GM12878 (cell line): ENCODE results near the gene SHROOM2.

Experiments used
- CREB1 ChIP-seq: IDR thresholded peaks from 2 replicates; pipeline ENCODE4 v1.6.1; 2012; ENCODE audit warnings: low read depth, mild to moderate bottlenecking, inconsistent platforms
- CTCF ChIP-seq, 3 experiments: IDR thresholded peaks in 2 of 3; conservative IDR thresholded peaks in 1 of 3; 2 replicates each; pipeline ENCODE4 v1.5.1; 2011; ENCODE audit warnings: low read depth in 3 of 3, low read length in 3 of 3, mild to moderate bottlenecking in 3 of 3, control low read depth in 2 of 3, moderate library complexity in 2 of 3, inconsistent platforms in 1 of 3, mixed read lengths in 1 of 3; ENCODE audit not compliant: control insufficient read depth in 2 of 3, insufficient read depth in 1 of 3; ENCODE audit errors: extremely low read depth in 1 of 3
- EZH2 ChIP-seq: IDR thresholded peaks from 2 replicates; pipeline ENCODE4 v1.6.1; 2012; ENCODE audit warnings: low read depth, mild to moderate bottlenecking, control low read depth, inconsistent platforms, low read length, borderline replicate concordance; ENCODE audit not compliant: control insufficient read depth
- RFX5 ChIP-seq: IDR thresholded peaks from 2 replicates; pipeline ENCODE4 v1.6.1; 2011; ENCODE audit warnings: low read depth, low read length, improper control_type of control experiment
- TBL1XR1 ChIP-seq: IDR thresholded peaks from 2 replicates; pipeline ENCODE4 v1.6.1; 2012; ENCODE audit warnings: low read depth, low read length, improper control_type of control experiment
- TCF7 ChIP-seq: IDR thresholded peaks from 2 replicates; pipeline ENCODE4 v1.6.1; 2014; ENCODE audit warnings: antibody characterized with exemption, borderline replicate concordance

- no peak for TF ChIP-seq TCF7
- TF ChIP-seq CREB1 = no peak
- no peak for TF ChIP-seq RFX5
- TF ChIP-seq CTCF (IDR thresholded peaks at IDR 0.05 in 2 of 3, conservative IDR thresholded peaks at IDR 0.05 in 1 of 3; ENCODE audit: control insufficient read depth in 2 of 3, extremely low read depth in 1 of 3, insufficient read depth in 1 of 3, low read depth in 3 of 3, low read length in 3 of 3) = no peak
- no peak for TF ChIP-seq EZH2
- no peak for TF ChIP-seq TBL1XR1
These were observed 120.7 kb downstream of the SHROOM2 start for GRCh38 chrX:9906919-9907318.
